Measurements from ENCODE around the gene POLR2E.

POLR2E gene

GRCh38 chr19:1066748-1067340 is 28.3 kb downstream of the POLR2E start, which contains the start of gene ARHGAP45:
TSS of gene ARHGAP45 (plus strand) at chr19:1067167. CDS start at chr19:1067406, 239 bp downstream.
- no peak for FAIRE-seq

GRCh38 chr19:1066251-1066747 is 28.9 kb downstream of the POLR2E start:
- no peak for DNase-seq (ENCODE audit: low spot score)
- no peak for FAIRE-seq

More at GRCh38 chr19:1066748-1067340, 28.3 kb downstream of the POLR2E start, which contains the start of gene ARHGAP45:
- no peak for DNase-seq (ENCODE audit: low spot score)

- no peak for DNase-seq (ENCODE audit: low spot score)
- no peak for FAIRE-seq
Observed at GRCh38 chr19:1065606-1066109, 29.5 kb downstream of the POLR2E start.

- FAIRE-seq, result no peak
- DNase-seq (ENCODE audit: low spot score), result no peak
Observed at GRCh38 chr19:1064661-1065605, 30.2 kb downstream of the POLR2E start.

- DNase-seq (ENCODE audit: low spot score) (no peak), FAIRE-seq (no peak)
Observed at GRCh38 chr19:1063909-1064660, 31.1 kb downstream of the POLR2E start.

- FAIRE-seq (no peak), DNase-seq (ENCODE audit: low spot score) (no peak)
Observed at GRCh38 chr19:1063030-1063908, 31.9 kb downstream of the POLR2E start.

- FAIRE-seq, result no peak
- no peak for DNase-seq (ENCODE audit: low spot score)
Observed at GRCh38 chr19:1062387-1063029, 32.7 kb downstream of the POLR2E start.

- DNase-seq (ENCODE audit: low spot score) (no peak), FAIRE-seq (no peak)
Observed at GRCh38 chr19:1061987-1062386, 33.2 kb downstream of the POLR2E start.

- FAIRE-seq (no peak), DNase-seq (ENCODE audit: low spot score) (no peak)
Observed at GRCh38 chr19:1060689-1061088, 34.5 kb downstream of the POLR2E start.

GRCh38 chr19:1058112-1058511 is 37.1 kb downstream of the POLR2E start:
- FAIRE-seq (no peak), DNase-seq (ENCODE audit: low spot score) (no peak)

GRCh38 chr19:1057176-1057855 is 37.9 kb downstream of the POLR2E start:
- no peak for FAIRE-seq

GRCh38 chr19:1055886-1056620 is 39.1 kb downstream of the POLR2E start:
- FAIRE-seq (no peak), DNase-seq (ENCODE audit: low spot score) (no peak)

More at GRCh38 chr19:1057176-1057855, 37.9 kb downstream of the POLR2E start:
- DNase-seq (ENCODE audit: low spot score), result peak; percentile 42

- no peak for FAIRE-seq
- DNase-seq (ENCODE audit: low spot score), result no peak
Observed at GRCh38 chr19:1055028-1055425, 40.1 kb downstream of the POLR2E start.

- no peak for DNase-seq (ENCODE audit: low spot score)
Observed at GRCh38 chr19:1054102-1055027, 40.8 kb downstream of the POLR2E start.

GRCh38 chr19:1053176-1054101 is 41.7 kb downstream of the POLR2E start:
- DNase-seq (ENCODE audit: low spot score) (no peak), FAIRE-seq (no peak)

More at GRCh38 chr19:1054102-1055027, 40.8 kb downstream of the POLR2E start:
- no peak for FAIRE-seq

GRCh38 chr19:1052349-1052975 is 42.7 kb downstream of the POLR2E start:
- FAIRE-seq (no peak), DNase-seq (ENCODE audit: low spot score) (no peak)

All from RCC 7860 (cell line).